Adrenal gland (tissue), 12 donors: ENCODE data around the gene DNAAF3. TPM values are rescaled to one million over a fixed set of nuclear protein-coding genes. Genes with fewer than 3 reads are reported as not detected.

Experiments
- DNase-seq, 7 donors: peaks; one replicate each; pipeline ENCODE4 v3.0.0-alpha.2; 2019 to 2020
- H3K27ac ChIP-seq, 5 donors: fragments of 200-600 bp; sonication (generic) in 4 of 5; 1 replicate in 3 of 5; 2 replicates in 2 of 5; pipeline versions ENCODE4 v1.5.1 to v1.8.0; 2016 to 2020; ENCODE audit warnings: mild to moderate bottlenecking in 1 of 5
- H3K27me3 ChIP-seq: fragments of 200-600 bp; 2 replicates; pipeline ENCODE4 v1.8.0; 2021
- H3K36me3 ChIP-seq, 2 donors: fragments of 200-600 bp; replicated peaks in 1 of 2; 1 replicate in 1 of 2; 2 replicates in 1 of 2; pipeline versions ENCODE4 v1.5.1 to v1.8.0; 2018 to 2022
- H3K4me1 ChIP-seq, 2 donors: fragments of 200-600 bp; replicated peaks in 1 of 2; 1 replicate in 1 of 2; 2 replicates in 1 of 2; pipeline versions ENCODE4 v1.5.1 to v1.8.0; 2018 to 2021
- H3K4me3 ChIP-seq, 4 donors: fragments of 200-600 bp; sonication (generic) in 3 of 4; one replicate each; pipeline ENCODE4 v1.5.1; 2016 to 2018
- H3K9me3 ChIP-seq, 3 donors: fragments of 200-600 bp; sonication (generic) in 1 of 3; replicated peaks in 1 of 3; 1 replicate in 2 of 3; 2 replicates in 1 of 3; pipeline versions ENCODE4 v1.5.1 to v1.8.0; 2016 to 2021
- CTCF ChIP-seq, 6 experiments: fragments of 450-650 bp in 4 of 6; fragments of 200-600 bp in 2 of 6; sonication (generic) in 1 of 6; IDR thresholded peaks; 1 replicate in 5 of 6; 2 replicates in 1 of 6; pipeline versions ENCODE4 v1.5.1 to v1.8.0; 2016 to 2021; ENCODE audit warnings: antibody characterized with exemption in 6 of 6, mild to moderate bottlenecking in 2 of 6, moderate library complexity in 1 of 6
- POLR2A ChIP-seq, 2 donors: fragments of 450-650 bp; IDR thresholded peaks; one replicate each; pipeline ENCODE4 v1.6.1; 2017; ENCODE audit warnings: antibody characterized with exemption in 2 of 2, mild to moderate bottlenecking in 2 of 2, moderate library complexity in 1 of 2
- WGBS, 4 donors: extraction: QIAGEN DNeasy Blood & Tissue Kit in 2 of 4; methylation state at CpG; one replicate each; pipeline versions ENCODE4 v1.1.5 to v1.1.7; 2013 to 2017; 5-methylcytosine and 5-hydroxymethylcytosine counted together
- intact Hi-C, 2 donors: fragments of 100-400 bp; cut with DNase I; formaldehyde crosslinking; loops; one replicate each; pipeline versions ENCODE4 v1.14.1 to v1.15.0; 2022 to 2023
- polyA plus RNA-seq, 3 donors: library from polyadenylated mRNA; stranded (reverse); fragments of 200-250 nt in 2 of 3; fragments of 350-450 nt in 1 of 3; fragmentation: Illumina TruSeq in 1 of 3; extraction: RNeasy Lipid Tissue Mini Kit (QIAGEN cat#74804) in 1 of 3; gene quantifications; one replicate each; pipeline ENCODE4 v1.2.3, GENCODE V29; 2013 to 2014
- total RNA-seq, 9 donors: library from RNA; depleted of rRNA in 4 of 9; stranded (reverse); fragments of >200 nt in 4 of 9; fragments of 120-200 nt in 1 of 9; fragmentation: NEBNext Ultra II Directional in 1 of 9; extraction: Animal tissue kit (Norgen Biotek cat#: 25700) in 1 of 9; gene quantifications; one replicate each; pipeline versions ENCODE4 v1.1.0 to v1.2.4, GENCODE V29; 2013 to 2023
- donor health status: healthy with polysubstance abuse.
- donor health status: Bipolar disorder and iron deficiency.
- donor health status: DM: yes; HTN: yes; CAD: no.
- donor health status: DM: no; HTN: no; CAD: no.
- donor health status: DM: no; HTN: no; CAD: no.
- donor health status: DM: yes; HTN: yes; CAD: no.

DNAAF3 gene
- total and polyA plus RNA-seq, 12 donors: 1.9 to 5.8 (median 3.6) TPM

GRCh38 chr19:55131421-55131820 lies 35.0 kb downstream of the DNAAF3 start:
- H3K4me1 ChIP-seq: no peaks in the 10 kb centered on the region
- H3K4me3 ChIP-seq: no peak overlapping the region
- H3K27ac ChIP-seq: no peak overlapping the region
- intact Hi-C loops: no loop called here
- DNase-seq: no peak
- no peak for TF ChIP-seq CTCF (IDR thresholded peaks at IDR 0.05)
- no peak for TF ChIP-seq POLR2A (IDR thresholded peaks at IDR 0.05)
- H3K9me3 ChIP-seq: no peaks in the 10 kb centered on the region
- peaks cover 13% of the 10 kb centered on the region for H3K27me3 ChIP-seq
- no peaks in the 10 kb centered on the region for H3K36me3 ChIP-seq
- WGBS, 4 donors: 77 to 86% (median 81%) methylated on average over 16 of the region's 16 CpGs

- intact Hi-C loops: no loop called here
- TF ChIP-seq POLR2A (IDR thresholded peaks at IDR 0.05) (no peak), CTCF (IDR thresholded peaks at IDR 0.05) (no peak)
- H3K4me1 ChIP-seq: peaks cover 10 to 28% of the 10 kb centered on the region in 2 donors
- H3K9me3 ChIP-seq: no peaks in the 10 kb centered on the region
- no peak overlapping the region for H3K27ac ChIP-seq
- 80 to 86% (median 85%) methylated on average over 14 of the region's 14 CpGs for WGBS, 4 donors
- no peak for DNase-seq
- H3K27me3 ChIP-seq: no peaks in the 10 kb centered on the region
- no peaks in the 10 kb centered on the region for H3K36me3 ChIP-seq
- H3K4me3 ChIP-seq: peak overlapping the region in 1 of 4 donors; percentile 76
These were observed 47.4 kb downstream of the DNAAF3 start for GRCh38 chr19:55119053-55119452.

GRCh38 chr19:55118401-55118991 lies 47.9 kb downstream of the DNAAF3 start:
- no peaks in the 10 kb centered on the region for H3K27me3 ChIP-seq
- peak overlapping the region in 2 of 4 donors; percentile 33 to 76 for H3K4me3 ChIP-seq
- 23 to 39% (median 32%) methylated on average over 13 to 22 of the region's 22 CpGs for WGBS, 4 donors
- peak overlapping the region in 3 of 5 donors; percentile 66 to 96 (median 71) for H3K27ac ChIP-seq
- peaks cover 15 to 30% of the 10 kb centered on the region in 2 donors for H3K4me1 ChIP-seq
- no peaks in the 10 kb centered on the region for H3K36me3 ChIP-seq
- TF ChIP-seq CTCF (IDR thresholded peaks at IDR 0.05) (no peak), POLR2A (IDR thresholded peaks at IDR 0.05) (no peak)
- intact Hi-C loops: no loop called here
- no peaks in the 10 kb centered on the region for H3K9me3 ChIP-seq
- peak in 6 of 7 donors; percentile 21 to 74 (median 52) for DNase-seq

- peak; percentile 98 to 99 (median 99) for DNase-seq
- no peaks in the 10 kb centered on the region for H3K36me3 ChIP-seq
- WGBS, 4 donors: 0 to 2% (median 1%) methylated on average over 29 to 44 of the region's 44 CpGs
- no peaks in the 10 kb centered on the region for H3K27me3 ChIP-seq
- intact Hi-C loops: no loop called here
- TF ChIP-seq POLR2A (IDR thresholded peaks at IDR 0.05): peak; percentile 9 to 38
- TF ChIP-seq CTCF (IDR thresholded peaks at IDR 0.05): no peak
- H3K4me1 ChIP-seq: peaks cover 15 to 37% of the 10 kb centered on the region in 2 donors
- H3K27ac ChIP-seq: peak overlapping the region; percentile 53 to 96 (median 71)
- H3K4me3 ChIP-seq: peak overlapping the region in 2 of 4 donors; percentile 33 to 76
- no peaks in the 10 kb centered on the region for H3K9me3 ChIP-seq
These were observed 48.6 kb downstream of the DNAAF3 start for GRCh38 chr19:55117663-55118391.
